HG02610 (cell line): ENCODE data around the gene CACNG7.
"Not testable (repeated sequence)": the region's sequence is repeated elsewhere in the genome, so short reads cannot be mapped to it uniquely, and the experiment has no call there.

Source experiments
- ATAC-seq: cut with Tn5 transposase; IDR thresholded peaks from one replicate; pipeline ENCODE4 v1.9.1; 2021; ENCODE audit warnings: mild to moderate bottlenecking, moderate library complexity; ENCODE audit not compliant: unreplicated experiment

The CACNG7 gene

DNA sequence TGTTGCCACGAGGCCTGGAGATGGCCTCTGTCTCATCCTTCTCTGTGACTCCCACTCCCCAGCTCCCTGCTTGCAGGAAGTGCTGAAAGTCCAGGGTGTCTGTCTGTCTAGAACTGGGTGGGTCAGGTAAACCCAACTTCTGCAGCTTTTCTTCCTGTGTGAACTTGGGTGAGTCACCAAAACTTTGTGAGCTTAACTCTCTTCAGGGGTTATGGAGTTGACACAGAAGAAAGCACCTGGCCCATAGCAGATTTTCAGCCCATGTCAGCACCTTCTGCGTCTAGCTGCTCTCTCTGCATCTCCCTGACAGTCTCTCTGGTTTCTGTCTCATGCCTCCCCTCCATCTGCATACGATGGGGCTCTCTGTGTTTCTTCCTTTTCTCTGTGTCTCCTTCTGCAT, 4.2 kb upstream of the CACNG7 start:
- no peak for ATAC-seq

DNA sequence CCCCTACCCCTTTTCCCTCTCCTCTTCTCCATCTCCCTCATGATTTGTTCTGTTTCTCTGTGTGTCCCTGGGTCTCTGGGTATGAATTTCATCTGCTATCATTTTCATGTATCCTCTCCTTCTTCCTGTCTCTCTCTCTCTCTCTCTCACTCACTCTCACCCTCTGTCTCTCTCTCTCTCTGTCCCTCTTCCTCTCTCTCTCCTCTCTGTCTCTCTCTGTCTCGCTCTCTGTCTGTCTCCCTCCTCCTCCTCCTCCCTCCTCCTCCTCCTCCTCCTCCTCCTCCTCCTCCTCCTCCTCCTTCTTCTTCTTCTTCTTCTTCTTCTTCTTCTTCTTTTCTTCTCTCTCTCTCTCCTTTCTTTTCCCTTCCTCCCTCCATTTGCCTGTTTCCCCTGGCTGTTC, 3.3 kb upstream of the CACNG7 start:
- no peak for ATAC-seq

DNA sequence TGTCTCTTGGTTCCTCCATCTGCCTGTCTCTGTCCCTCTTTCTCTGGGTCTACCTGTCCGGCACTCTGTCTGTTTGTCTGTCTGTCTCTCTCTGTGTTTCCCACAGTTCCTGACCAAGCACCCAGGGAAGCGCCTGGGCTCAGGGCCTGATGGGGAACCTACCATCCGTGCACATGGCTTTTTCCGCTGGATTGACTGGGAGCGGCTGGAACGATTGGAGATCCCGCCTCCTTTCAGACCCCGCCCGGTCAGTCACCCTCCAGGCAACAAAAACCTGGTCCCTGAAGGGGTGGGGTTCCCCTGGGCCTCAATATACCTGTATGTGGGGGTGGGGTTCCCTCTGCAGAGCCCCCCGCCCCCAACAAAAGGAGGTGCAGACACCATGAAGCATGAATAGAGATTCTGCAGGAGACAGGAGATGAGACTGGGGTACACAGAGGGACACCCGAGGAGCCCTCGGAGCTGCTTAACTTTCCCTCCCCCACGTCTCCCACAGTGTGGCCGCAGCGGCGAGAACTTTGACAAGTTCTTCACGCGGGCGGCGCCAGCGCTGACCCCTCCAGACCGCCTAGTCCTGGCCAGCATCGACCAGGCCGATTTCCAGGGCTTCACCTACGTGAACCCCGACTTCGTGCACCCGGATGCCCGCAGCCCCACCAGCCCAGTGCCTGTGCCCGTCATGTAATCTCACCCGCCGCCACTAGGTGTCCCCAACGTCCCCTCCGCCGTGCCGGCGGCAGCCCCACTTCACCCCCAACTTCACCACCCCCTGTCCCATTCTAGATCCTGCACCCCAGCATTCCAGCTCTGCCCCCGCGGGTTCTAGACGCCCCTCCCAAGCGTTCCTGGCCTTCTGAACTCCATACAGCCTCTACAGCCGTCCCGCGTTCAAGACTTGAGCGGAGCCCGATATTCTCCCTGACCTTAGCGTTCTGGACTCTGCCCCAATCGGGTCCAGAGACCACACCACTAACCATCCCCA, 2.6 kb upstream of the CACNG7 start:
- ATAC-seq: no peak

DNA sequence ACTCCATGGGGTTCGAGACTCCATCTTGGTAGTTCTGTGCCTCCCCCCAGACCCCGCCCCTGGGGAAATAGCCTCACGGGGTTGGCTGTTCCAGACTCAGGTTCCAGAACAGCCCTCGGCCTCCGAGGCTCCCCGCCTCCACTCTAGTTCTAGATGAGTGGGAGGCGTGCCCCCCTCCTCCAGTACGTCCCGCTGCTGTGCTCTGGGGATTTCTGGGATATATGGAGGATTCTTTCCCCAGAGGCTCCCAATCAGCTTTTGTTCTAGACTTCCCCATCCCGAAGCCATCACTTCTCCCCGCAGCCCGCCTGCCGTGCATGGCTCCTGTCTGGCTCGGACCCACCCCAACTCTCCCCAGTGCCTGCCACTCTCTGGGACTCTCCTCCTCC, 1.9 kb upstream of the CACNG7 start:
- ATAC-seq: no peak

DNA sequence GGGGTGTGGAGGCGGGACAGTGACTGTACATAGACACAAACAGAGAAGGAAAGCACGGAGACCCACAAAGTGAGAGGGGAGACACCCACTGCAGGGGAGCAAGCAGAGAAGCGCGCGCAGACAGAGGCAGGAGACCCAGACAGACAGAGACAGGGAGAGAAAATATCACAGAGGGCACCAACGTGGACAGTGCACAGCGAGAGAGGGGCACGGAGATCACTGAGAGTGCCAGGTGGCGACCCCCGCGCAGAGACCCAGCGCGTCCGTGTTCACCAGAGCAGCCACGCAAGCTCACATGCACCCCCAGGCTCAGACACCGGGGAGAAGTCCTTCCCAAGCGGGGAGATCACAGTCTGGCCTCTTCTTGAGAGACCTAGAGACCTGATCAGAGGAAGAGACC, 1.4 kb upstream of the CACNG7 start:
- no peak for ATAC-seq

DNA sequence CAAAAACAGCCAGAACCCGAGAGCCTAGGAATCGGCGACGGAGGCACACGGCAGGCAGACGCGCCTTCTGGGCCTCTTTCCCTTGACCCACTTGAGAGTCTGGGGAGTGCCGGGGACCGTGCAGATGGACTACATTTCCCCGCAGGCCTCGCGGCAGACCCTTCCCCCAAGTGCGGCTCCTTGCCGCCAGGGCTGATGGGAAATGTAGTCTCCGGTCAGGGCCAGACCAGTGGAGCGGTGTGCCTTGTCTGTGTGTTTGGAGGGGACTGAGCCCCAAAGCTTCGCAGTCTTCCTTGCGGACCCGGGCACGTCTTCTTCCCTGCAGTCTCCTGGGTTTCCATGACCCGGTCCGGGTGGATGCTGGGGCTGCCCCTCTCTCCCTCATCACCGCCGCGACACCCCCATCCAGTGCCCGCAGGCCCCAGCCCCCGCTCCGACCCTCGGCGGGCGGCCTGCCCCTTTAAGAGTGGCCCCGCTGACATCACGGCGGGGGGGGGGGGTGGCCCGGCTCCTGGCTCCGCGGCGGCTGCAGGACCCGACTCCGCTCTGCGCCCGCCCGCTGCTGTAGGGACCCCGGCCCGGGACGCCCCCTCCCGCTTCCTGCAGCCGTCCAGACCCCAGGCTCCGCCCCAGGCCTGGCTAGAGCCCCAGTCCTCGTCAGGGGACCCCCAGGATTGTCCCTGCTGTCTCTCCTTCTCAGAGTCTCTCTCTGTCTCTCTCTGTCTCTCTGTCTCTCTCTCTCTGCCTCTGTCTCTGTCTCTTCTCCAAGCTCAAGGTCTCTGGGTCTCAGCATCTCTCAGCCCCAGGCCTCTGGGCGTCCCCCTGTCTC, 758 bp upstream of the CACNG7 start:
- no peak for ATAC-seq

DNA sequence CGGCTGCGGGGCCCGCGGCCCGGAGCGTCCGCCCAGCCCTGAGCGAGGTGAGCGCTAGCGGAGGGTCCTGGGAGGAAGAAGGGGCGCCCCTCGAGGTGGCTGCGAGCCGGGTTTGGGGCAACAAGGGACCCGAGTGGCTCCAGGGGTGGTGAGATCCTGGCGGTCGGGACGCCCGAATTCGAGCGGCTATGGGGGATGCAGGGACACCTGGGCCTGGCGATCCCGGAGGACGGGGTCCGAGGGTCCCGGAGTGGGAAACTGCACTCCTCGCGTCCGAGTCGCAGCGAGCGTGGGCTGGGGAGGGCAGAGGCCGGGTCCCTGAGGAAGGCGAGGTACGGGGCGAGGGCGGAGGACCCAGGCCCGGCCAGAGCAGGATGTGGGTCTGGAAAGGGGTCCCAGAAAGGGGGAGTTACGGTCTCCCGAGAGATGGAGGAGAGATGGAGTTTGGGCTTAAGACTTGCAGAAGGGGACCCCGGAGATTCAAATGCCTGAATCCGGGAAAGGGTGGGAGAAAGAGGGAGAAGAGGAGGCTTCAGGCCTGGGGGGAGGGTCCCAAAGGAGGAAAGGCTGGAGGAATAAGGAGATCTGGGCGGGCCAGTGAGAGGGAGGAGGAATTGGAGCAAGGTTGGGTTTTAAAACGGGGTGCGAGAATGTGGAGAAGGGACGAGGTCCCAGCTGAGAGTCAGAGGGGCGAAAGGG, 542 bp downstream of the CACNG7 start:
- ATAC-seq: no peak

DNA sequence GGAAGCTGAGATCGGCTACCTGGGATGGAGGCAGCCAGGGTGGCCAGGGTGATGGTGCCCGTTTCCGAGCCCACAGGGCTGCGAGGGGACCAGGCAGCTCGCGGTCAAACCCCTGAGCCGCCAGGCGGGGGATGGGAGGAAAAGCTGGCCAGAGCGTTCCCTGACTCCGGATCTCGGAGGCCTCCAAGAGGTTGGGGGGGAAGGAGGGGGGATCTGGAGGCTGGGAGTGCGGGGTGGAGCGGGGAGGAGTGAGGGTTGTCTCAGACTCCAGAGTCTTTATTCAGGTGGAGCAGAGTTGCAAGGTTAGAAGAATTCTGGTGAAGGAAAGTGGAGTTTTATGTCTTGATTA, 1.1 kb downstream of the CACNG7 start:
- no peak for ATAC-seq

DNA sequence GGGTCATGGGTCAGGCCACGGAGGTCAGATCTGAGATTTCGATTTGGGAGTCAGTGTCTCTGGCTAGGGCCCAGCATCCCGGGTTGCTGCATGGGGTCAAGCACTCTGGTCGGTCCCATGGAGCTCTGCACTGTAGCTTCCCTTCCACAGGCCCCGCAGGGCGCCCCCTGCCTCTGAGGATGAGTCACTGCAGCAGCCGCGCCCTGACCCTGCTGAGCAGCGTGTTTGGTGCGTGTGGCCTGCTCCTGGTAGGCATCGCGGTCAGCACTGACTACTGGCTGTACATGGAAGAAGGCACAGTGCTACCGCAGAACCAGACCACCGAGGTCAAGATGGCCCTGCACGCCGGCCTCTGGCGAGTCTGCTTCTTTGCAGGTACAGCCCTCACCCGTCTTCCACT, 3.6 kb downstream of the CACNG7 start:
- ATAC-seq: no peak

DNA sequence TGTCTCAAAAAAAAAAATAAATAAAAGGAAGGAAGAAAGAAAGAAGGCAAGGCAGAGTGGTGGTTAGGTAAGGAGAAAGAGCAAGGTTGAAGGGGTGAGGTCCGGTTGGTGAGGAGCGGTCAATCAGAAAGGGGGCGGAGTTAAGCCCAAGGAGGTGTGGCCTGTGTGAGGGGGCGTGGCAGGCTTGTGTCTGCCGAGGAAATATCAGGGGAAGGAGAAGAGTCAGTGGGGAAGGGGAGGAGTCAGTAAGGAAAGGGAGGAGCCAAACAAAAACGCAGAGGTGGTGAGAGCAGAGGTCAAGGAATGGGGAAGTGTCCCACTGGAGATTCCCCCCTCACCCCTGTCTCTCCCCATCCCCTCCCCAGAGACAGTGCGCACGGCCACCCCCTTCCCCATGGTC, 5.9 kb downstream of the CACNG7 start:
- ATAC-seq: no peak

DNA sequence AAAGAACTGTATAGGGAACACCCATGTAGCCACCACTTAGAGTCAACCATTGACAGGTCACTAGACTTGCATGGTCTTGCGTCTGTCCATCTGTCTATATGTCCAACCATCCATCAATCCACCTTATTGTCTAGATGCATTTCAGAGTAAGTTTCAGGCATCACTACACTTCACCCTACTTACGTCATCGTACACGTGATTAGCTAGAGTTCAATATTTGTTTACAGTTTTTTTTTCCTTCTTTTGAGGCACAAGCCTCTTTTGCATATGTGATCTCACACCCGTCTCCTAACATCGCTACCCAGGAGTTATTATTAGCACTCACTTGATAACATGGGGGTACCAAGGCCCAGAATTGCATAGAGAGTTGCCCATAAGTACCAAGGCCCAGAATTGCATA, 6.9 kb downstream of the CACNG7 start:
- ATAC-seq: no peak

DNA sequence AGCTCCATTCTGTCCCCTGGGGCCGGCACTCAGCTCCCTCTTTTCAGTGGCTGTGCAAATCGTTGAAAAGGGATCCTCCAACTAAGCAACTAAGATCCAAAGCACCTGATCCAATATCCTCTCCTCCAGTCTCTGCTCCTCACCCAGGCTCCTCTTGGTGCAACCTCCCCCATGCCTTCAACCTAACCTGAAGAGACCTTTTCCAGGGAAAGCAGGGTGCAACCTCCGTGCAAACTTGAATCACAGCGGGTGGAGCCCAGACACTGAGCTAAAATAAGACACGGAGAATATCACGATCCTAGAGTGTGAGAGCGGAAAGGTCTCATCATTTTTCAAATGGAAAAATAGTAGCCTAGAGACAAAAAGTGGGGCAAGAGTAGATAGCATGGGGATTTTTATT, 8.3 kb downstream of the CACNG7 start:
- no peak for ATAC-seq

DNA sequence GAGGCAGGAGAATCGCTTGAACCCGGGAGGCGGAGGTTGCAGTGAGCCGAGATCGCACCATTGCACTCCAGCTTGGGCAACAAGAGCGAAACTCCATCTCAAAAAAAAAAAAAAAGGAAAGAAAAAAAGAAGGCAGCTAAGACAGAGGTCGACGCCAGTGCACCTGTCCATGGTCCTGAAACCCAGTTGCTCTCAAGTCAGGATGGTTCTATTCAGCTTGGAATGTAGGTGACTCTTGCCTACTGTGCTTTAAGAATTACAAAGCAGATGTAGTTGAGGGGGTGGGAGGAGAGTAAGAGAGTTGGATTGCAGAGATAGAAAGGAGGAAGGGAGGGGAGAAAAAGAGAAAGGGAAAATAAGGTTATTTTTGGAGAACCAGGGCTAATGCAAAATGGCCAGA, 18.7 kb downstream of the CACNG7 start:
- no peak for ATAC-seq

DNA sequence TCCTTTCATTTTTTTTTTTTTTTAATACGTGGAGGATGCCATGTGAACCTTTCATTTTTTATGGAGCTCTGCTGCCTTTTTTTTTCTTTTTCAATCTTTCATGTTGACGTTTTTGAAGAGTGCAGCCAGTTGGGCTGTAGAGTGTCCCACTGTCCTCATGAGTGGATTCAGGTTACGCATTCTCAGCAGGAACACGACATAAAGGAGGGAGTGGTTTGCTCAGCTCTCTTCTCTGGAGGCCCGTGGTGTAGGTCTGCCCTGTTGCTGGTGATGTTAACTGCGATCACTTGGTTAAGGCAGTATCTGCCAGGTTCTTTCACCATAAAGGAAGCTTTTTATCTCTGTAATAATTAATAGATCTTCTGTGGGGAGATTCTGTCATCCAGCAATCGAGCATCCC, 27.0 kb downstream of the CACNG7 start:
- no peak for ATAC-seq

DNA sequence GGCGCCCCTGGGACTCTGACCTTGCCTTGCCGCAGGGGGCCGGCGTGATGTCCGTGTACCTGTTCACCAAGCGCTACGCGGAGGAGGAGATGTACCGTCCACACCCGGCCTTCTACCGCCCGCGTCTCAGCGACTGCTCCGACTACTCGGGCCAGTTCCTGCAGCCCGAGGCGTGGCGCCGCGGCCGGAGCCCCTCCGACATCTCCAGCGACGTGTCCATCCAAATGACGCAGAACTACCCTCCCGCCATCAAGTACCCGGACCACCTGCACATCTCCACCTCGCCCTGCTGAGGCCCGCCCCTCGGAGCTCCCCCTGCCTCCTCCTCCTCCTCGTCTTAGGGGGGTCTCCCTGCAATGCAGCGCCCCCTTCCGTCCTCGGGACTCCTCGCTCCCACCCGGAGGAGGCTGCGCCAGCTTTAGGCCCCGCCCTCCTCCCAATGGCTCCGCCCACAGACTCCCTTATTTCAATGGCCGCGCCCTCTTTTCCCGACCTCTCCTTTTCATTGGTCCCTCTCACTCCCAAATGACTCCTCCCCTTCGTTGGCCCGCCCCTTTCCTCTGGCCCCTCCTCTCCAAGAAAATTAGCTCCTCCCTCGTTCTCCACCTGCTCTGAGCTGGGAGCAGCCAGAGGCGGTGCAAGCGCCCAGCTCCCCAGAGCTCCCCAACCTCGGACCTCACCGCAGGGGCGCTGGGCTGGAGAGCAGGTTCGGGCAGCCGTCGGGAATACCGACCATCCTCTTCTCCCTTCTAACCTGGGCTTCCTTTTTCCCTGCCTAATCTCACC, 33.1 kb downstream of the CACNG7 start:
- no peak for ATAC-seq

DNA sequence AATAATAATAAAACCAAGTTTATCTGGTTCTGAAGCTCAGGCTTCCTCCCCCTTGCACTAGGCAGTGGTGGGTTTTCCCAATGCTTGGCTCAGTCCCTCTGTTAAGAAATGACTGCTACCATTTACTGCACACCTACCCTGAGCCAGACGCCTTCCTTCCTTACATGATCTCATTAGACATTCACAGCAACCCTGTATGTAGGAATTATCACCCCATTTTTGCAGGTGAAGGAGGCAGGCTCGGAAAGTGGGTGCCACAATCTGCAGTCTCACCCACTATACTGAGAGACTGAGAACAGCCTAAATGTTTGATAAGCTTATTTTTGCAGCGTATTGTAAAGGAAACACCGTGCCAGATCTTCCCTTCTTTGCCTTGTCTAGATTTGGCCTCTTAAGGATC, 35.3 kb downstream of the CACNG7 start:
- ATAC-seq: no peak

DNA sequence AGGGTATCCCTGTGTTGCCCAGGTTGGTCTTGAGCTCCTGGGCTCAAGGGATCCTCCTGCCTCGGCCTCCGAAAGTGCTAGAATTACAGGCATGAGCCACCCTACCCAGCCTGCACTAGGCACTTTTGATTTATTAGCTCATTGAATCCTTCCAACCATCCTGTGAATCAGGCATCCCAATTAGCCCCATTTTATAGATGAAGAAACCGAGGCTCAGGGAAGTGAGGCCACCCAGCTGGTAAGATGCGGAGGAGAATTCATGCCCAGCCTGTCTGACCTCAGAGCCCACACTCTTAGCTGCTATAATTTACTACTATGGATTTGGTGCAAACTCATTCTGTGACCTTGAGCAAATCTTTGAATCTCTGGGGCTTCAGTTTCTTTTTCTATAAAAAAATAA, 35.9 kb downstream of the CACNG7 start:
- ATAC-seq: no peak

DNA sequence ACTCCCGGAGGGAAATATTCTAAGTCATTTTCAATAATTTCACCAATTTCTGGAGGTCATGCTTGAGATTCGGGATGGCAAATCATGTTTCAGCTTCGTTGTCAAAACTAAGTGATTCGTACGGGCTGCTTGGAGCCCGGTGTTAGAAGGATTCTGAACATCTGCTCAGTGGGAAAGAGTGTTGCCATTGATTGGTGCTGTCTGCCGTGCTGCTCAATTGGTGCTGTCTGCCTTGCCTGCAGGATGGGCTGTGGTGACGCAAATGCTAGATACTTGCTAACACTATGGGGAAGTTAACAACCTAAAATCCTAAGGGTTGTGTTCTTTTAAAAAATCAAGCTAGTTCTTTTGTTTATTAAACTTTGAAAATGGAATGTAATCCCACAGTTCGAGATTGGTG, 36.4 kb downstream of the CACNG7 start:
- no peak for ATAC-seq

DNA sequence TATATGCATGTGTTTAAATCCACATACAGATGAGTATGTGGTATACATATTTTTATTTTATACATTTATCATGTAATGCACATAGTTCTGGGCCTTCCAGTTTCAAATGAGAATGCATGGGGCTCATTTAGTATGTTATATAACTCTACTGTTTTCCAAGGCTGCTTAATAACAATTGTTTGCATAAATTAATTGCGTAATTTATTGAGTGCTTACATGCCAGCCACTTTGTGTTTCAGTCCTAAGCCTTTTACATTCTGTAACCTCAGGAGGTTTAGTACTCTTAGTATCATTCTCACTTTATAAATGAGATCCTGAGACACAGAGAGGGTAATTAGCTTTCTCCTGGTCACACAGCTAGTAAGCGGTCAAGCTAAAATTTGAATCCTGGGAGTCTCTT, 36.9 kb downstream of the CACNG7 start:
- no peak for ATAC-seq

DNA sequence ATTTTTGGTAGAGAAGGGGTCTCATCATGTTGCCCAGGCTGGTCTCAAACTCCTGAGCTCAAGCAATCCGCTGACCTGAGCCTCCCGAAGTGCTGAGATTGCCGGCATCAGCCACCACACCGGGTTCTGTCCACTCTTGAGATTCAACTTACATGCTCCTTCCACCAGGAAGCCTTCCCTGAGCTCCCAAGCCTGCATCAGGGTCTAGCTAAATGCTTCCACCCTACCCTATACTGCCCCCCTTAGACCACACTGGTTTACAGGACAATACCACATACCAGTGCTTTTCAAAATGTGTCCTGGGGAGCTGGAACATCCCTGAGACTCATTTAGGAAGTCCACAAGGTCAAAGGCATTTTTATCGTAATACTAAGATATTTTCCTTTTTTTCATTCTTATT, 38.5 kb downstream of the CACNG7 start:
- ATAC-seq: no peak

DNA sequence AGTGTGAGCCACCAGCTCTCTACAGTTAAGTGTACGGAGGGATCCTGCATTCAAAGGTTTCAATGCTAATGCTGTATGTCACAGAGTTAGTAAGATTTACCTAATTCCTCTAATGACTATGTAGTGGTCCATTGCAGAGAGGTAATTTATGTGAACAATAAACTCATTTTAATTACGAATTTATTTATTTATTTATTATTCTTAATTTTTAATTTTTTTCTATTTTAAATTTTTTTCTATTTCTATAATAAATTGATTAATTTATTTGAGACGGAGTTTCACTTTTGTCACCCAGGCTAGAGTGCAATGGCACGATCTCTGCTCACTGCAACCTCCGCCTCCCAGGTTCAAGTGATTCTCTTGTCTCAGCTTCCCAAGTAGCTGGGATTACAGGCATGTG, 39.5 kb downstream of the CACNG7 start:
- not testable (repeated sequence) for ATAC-seq
